Measurements from ENCODE around the gene RASGEF1C. TPM values are rescaled to one million over a fixed set of nuclear protein-coding genes. Genes with fewer than 3 reads are reported as not detected.

RASGEF1C gene
- total and polyA plus RNA-seq, 2 of the 13 experiments (the other 11 are each of a cell fraction or from before 2014, with no cell fraction given), result not detected

GRCh38 chr5:180213256-180213600 is 4.2 kb upstream of the RASGEF1C start (continued):
- no peak for TF ChIP-seq CHCHD3 (CRISPR knock-in tag; IDR thresholded peaks at IDR 0.05)
- no peak for TF ChIP-seq ZIK1 (CRISPR knock-in tag; IDR thresholded peaks at IDR 0.05; ENCODE audit: borderline replicate concordance, low read depth)
- TF ChIP-seq ZNF780A (CRISPR knock-in tag; IDR thresholded peaks at IDR 0.05), result no peak

GRCh38 chr5:180212363-180213255 is 3.6 kb upstream of the RASGEF1C start:
- in situ Hi-C loops (cut with HindIII; ENCODE audit: extremely low pct_ligation_motif_present, low pct_unique_long_range_greater_than_20kb), result loop anchor here (25.0 kb wide), 1 partner anchor 250 kb away; no protein-coding TSS in a partner anchor
- no TSS peak for BruUV-seq (replicated peaks)
- CTCF ChIA-PET (ENCODE audit: low intra/inter-chr PET ratio, low total read pairs), result no interaction called here

More at GRCh38 chr5:180212363-180213255, 3.6 kb upstream of the RASGEF1C start:
- ATAC-seq, result no peak
- Histone ChIP-seq H3K79me2 (ENCODE audit: insufficient read depth, low read length) (no peaks in the 10 kb centered on the region), H3K27me3 (ENCODE audit: control insufficient read depth in 1 of 2, insufficient read depth in 2 of 2, low read length in 2 of 2) (peaks cover 0 to 22% of the 10 kb centered on the region in 2 experiments; a peak in 3 of 5 replicates), H3K4me1 (ENCODE audit: insufficient read depth, low read length) (peaks cover 11% of the 10 kb centered on the region), H3K36me3 (replicated peaks in 1 of 2; ENCODE audit: control insufficient read depth in 1 of 2, insufficient read depth in 2 of 2, low read length in 2 of 2) (no peaks in the 10 kb centered on the region), H4K20me1 (ENCODE audit: insufficient read depth, low read length) (0 out of 2 replicates have a peak, but pooled peaks cover 2% of the 10 kb centered on the region), H3K4me3 (replicated peaks in 1 of 3; ENCODE audit: insufficient read depth in 1 of 3, low read depth in 2 of 3, low read length in 3 of 3) (no peak overlapping the region), H3K27ac (ENCODE audit: extremely low read length, insufficient read depth, low read length) (no peak overlapping the region), H3K4me2 (ENCODE audit: low read depth, low read length) (no peak overlapping the region), H3K9me3 (ENCODE audit: low read length) (no peaks in the 10 kb centered on the region), H3K9ac (ENCODE audit: insufficient read depth, low read depth, low read length) (no peak overlapping the region), H2AFZ (ENCODE audit: low read length) (no peak overlapping the region)
- no peak for FAIRE-seq
- TF ChIP-seq ZNF720 (CRISPR knock-in tag; IDR thresholded peaks at IDR 0.05), result no peak
- TF ChIP-seq STAT5B (CRISPR knock-in tag; IDR thresholded peaks at IDR 0.05), result no peak
- TF ChIP-seq TFAP4 (IDR thresholded peaks at IDR 0.05; ENCODE audit: borderline replicate concordance, low read depth), result no peak
- no peak for TF ChIP-seq RFX3 (CRISPR knock-in tag; IDR thresholded peaks at IDR 0.05)
- no peak for TF ChIP-seq ZSCAN25 (CRISPR knock-in tag; IDR thresholded peaks at IDR 0.05)
- TF ChIP-seq ZNF101 (CRISPR knock-in tag; IDR thresholded peaks at IDR 0.05; ENCODE audit: borderline replicate concordance, low read depth), result no peak
- TF ChIP-seq ZBTB7B (CRISPR knock-in tag; IDR thresholded peaks at IDR 0.05), result no peak
- TF ChIP-seq SP140L (CRISPR knock-in tag; IDR thresholded peaks at IDR 0.05; ENCODE audit: borderline replicate concordance), result no peak
- TF ChIP-seq ZFP90 (CRISPR knock-in tag; IDR thresholded peaks at IDR 0.05; ENCODE audit: borderline replicate concordance), result no peak
- TF ChIP-seq, protein P1, sequence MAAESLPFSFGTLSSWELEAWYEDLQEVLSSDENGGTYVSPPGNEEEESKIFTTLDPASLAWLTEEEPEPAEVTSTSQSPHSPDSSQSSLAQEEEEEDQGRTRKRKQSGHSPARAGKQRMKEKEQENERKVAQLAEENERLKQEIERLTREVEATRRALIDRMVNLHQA (CRISPR knock-in tag; IDR thresholded peaks at IDR 0.05), result no peak
- no peak for TF ChIP-seq ZNF784 (CRISPR knock-in tag; IDR thresholded peaks at IDR 0.05; ENCODE audit: borderline replicate concordance)
- no peak for TF ChIP-seq RCOR2 (CRISPR knock-in tag; IDR thresholded peaks at IDR 0.05)
- no peak for TF ChIP-seq ZNF660 (CRISPR knock-in tag; IDR thresholded peaks at IDR 0.05; ENCODE audit: borderline replicate concordance, low read depth)
- no peak for TF ChIP-seq JUN (CRISPR knock-in tag; IDR thresholded peaks at IDR 0.05)
- intact Hi-C loops (cut with micrococcal nuclease; ENCODE audit: unreplicated experiment), result no loop called here
- DNase-seq (ENCODE audit: low spot score), result no peak
- POLR2A ChIA-PET, result no interaction called here
- 29% methylated on average over 11 of the region's 19 CpGs for whole genome bisulfite sequencing (ENCODE audit: low lambda C conversion rate)
